ENCODE measurements around the gene SLC12A5. TPM values are rescaled to one million over a fixed set of nuclear protein-coding genes. Genes with fewer than 3 reads are reported as not detected.

SLC12A5 gene
- total and polyA plus RNA-seq, 2 experiments from 2014 or later, result 0.55 TPM; not detected in 1

GRCh38 chr20:46035253-46035652, 6.2 kb downstream of the SLC12A5 start:
- no peaks in the 10 kb centered on the region for H3K79me2 ChIP-seq (ENCODE audit: insufficient read depth)
- no peak overlapping the region for H3K4me2 ChIP-seq (ENCODE audit: unreplicated experiment)
- H3K27me3 ChIP-seq (replicated peaks; ENCODE audit: insufficient read depth), result peaks cover 32% of the 10 kb centered on the region
- no peak overlapping the region for H3K9ac ChIP-seq
- H3K9me3 ChIP-seq (ENCODE audit: low read depth), result no peaks in the 10 kb centered on the region
- in situ Hi-C loops (cut with MboI), result no loop called here
- H3K4me1 ChIP-seq (ENCODE audit: insufficient read depth), result no peaks in the 10 kb centered on the region
- H2AFZ ChIP-seq, result no peak overlapping the region
- TF ChIP-seq EZH2 (IDR thresholded peaks at IDR 0.05; ENCODE audit: insufficient read depth, poor library complexity, severe bottlenecking), result no peak
- TF ChIP-seq EZH2phosphoT487 (IDR thresholded peaks at IDR 0.05; ENCODE audit: insufficient read depth, low read depth), result no peak
- no peaks in the 10 kb centered on the region for H3K9me2 ChIP-seq (ENCODE audit: insufficient read depth)
- DNase-seq, result no peak
- H3F3A ChIP-seq (ENCODE audit: insufficient read depth), result no peaks in the 10 kb centered on the region
- H3K36me3 ChIP-seq (ENCODE audit: low read depth), result no peaks in the 10 kb centered on the region
- no peak overlapping the region for H3K27ac ChIP-seq
- H4K20me1 ChIP-seq (ENCODE audit: insufficient read depth), result no peaks in the 10 kb centered on the region
- no peak overlapping the region for H3K4me3 ChIP-seq
- WGBS, 2 experiments (ENCODE audit: low coverage in 1 of 2, low lambda C conversion rate in 2 of 2, missing lambda C conversion rate in 2 of 2), result 19 to 29% methylated on average over 4 to 5 of the region's 5 CpGs

GRCh38 chr20:46035713-46036112, 6.7 kb downstream of the SLC12A5 start:
- WGBS, 2 experiments (ENCODE audit: low coverage in 1 of 2, low lambda C conversion rate in 2 of 2, missing lambda C conversion rate in 2 of 2), result 35 to 40% methylated on average over 5 to 6 of the region's 6 CpGs
- Histone ChIP-seq H3K4me3 (no peak overlapping the region), H3K36me3 (ENCODE audit: low read depth) (no peaks in the 10 kb centered on the region), H3F3A (ENCODE audit: insufficient read depth) (no peaks in the 10 kb centered on the region), H3K79me2 (ENCODE audit: insufficient read depth) (no peaks in the 10 kb centered on the region), H4K20me1 (ENCODE audit: insufficient read depth) (no peaks in the 10 kb centered on the region), H3K9me3 (ENCODE audit: low read depth) (no peaks in the 10 kb centered on the region), H3K27me3 (replicated peaks; ENCODE audit: insufficient read depth) (peaks cover 29% of the 10 kb centered on the region), H3K4me2 (ENCODE audit: unreplicated experiment) (no peak overlapping the region), H3K9ac (no peak overlapping the region), H3K9me2 (ENCODE audit: insufficient read depth) (no peaks in the 10 kb centered on the region), H3K27ac (no peak overlapping the region), H3K4me1 (ENCODE audit: insufficient read depth) (no peaks in the 10 kb centered on the region), H2AFZ (no peak overlapping the region)
- TF ChIP-seq EZH2phosphoT487 (IDR thresholded peaks at IDR 0.05; ENCODE audit: insufficient read depth, low read depth) (no peak), EZH2 (IDR thresholded peaks at IDR 0.05; ENCODE audit: insufficient read depth, poor library complexity, severe bottlenecking) (no peak)
- in situ Hi-C loops (cut with MboI), result no loop called here
- DNase-seq, result no peak

GRCh38 chr20:46036370-46036769, 7.4 kb downstream of the SLC12A5 start:
- no peak overlapping the region for H3K4me2 ChIP-seq (ENCODE audit: unreplicated experiment)
- WGBS, 2 experiments (ENCODE audit: low coverage in 1 of 2, low lambda C conversion rate in 2 of 2, missing lambda C conversion rate in 2 of 2), result 62 to 65% methylated on average over 8 of the region's 8 CpGs
- H3K4me3 ChIP-seq, result no peak overlapping the region
- H3K9me2 ChIP-seq (ENCODE audit: insufficient read depth), result no peaks in the 10 kb centered on the region
- no peaks in the 10 kb centered on the region for H4K20me1 ChIP-seq (ENCODE audit: insufficient read depth)
- no peaks in the 10 kb centered on the region for H3F3A ChIP-seq (ENCODE audit: insufficient read depth)
- H3K9ac ChIP-seq, result no peak overlapping the region
- DNase-seq, result no peak
- H2AFZ ChIP-seq, result no peak overlapping the region
- H3K27me3 ChIP-seq (replicated peaks; ENCODE audit: insufficient read depth), result peaks cover 23% of the 10 kb centered on the region
- H3K9me3 ChIP-seq (ENCODE audit: low read depth), result no peaks in the 10 kb centered on the region
- H3K27ac ChIP-seq, result no peak overlapping the region
- no peaks in the 10 kb centered on the region for H3K4me1 ChIP-seq (ENCODE audit: insufficient read depth)
- H3K36me3 ChIP-seq (ENCODE audit: low read depth), result no peaks in the 10 kb centered on the region
- no peak for TF ChIP-seq EZH2phosphoT487 (IDR thresholded peaks at IDR 0.05; ENCODE audit: insufficient read depth, low read depth)
- no peak for TF ChIP-seq EZH2 (IDR thresholded peaks at IDR 0.05; ENCODE audit: insufficient read depth, poor library complexity, severe bottlenecking)
- in situ Hi-C loops (cut with MboI), result no loop called here
- no peaks in the 10 kb centered on the region for H3K79me2 ChIP-seq (ENCODE audit: insufficient read depth)

GRCh38 chr20:46037036-46037435, 8.0 kb downstream of the SLC12A5 start:
- H3F3A ChIP-seq (ENCODE audit: insufficient read depth), result no peaks in the 10 kb centered on the region
- no peaks in the 10 kb centered on the region for H3K79me2 ChIP-seq (ENCODE audit: insufficient read depth)
- no peaks in the 10 kb centered on the region for H3K36me3 ChIP-seq (ENCODE audit: low read depth)
- WGBS, 2 experiments (ENCODE audit: low coverage in 1 of 2, low lambda C conversion rate in 2 of 2, missing lambda C conversion rate in 2 of 2), result 10 to 13% methylated on average over 5 of the region's 5 CpGs
- no peaks in the 10 kb centered on the region for H4K20me1 ChIP-seq (ENCODE audit: insufficient read depth)
- H3K4me2 ChIP-seq (ENCODE audit: unreplicated experiment), result no peak overlapping the region
- no peak overlapping the region for H3K27ac ChIP-seq
- no peak overlapping the region for H2AFZ ChIP-seq
- no peak for DNase-seq
- TF ChIP-seq EZH2 (IDR thresholded peaks at IDR 0.05; ENCODE audit: insufficient read depth, poor library complexity, severe bottlenecking), result no peak
- H3K4me1 ChIP-seq (ENCODE audit: insufficient read depth), result no peaks in the 10 kb centered on the region
- no peak overlapping the region for H3K4me3 ChIP-seq
- H3K9me2 ChIP-seq (ENCODE audit: insufficient read depth), result no peaks in the 10 kb centered on the region
- H3K27me3 ChIP-seq (replicated peaks; ENCODE audit: insufficient read depth), result peaks cover 21% of the 10 kb centered on the region
- H3K9ac ChIP-seq, result no peak overlapping the region
- in situ Hi-C loops (cut with MboI), result no loop called here
- H3K9me3 ChIP-seq (ENCODE audit: low read depth), result no peaks in the 10 kb centered on the region
